Measurements from ENCODE around the gene SRGAP3.

GRCh38 chr3:9292516-9292915 is 43.1 kb upstream of the SRGAP3 start:
- no peak for TF ChIP-seq CTCF (IDR thresholded peaks at IDR 0.05; ENCODE audit: poor library complexity)
- TF ChIP-seq EZH2 (IDR thresholded peaks at IDR 0.05; ENCODE audit: borderline replicate concordance) = no peak
- TF ChIP-seq EZH2phosphoT487 (IDR thresholded peaks at IDR 0.05; ENCODE audit: low read depth, severe bottlenecking, unreplicated experiment) = no peak

All from hepatocyte (in vitro differentiated cells).